ENCODE results near the gene PMAIP1.

DNA sequence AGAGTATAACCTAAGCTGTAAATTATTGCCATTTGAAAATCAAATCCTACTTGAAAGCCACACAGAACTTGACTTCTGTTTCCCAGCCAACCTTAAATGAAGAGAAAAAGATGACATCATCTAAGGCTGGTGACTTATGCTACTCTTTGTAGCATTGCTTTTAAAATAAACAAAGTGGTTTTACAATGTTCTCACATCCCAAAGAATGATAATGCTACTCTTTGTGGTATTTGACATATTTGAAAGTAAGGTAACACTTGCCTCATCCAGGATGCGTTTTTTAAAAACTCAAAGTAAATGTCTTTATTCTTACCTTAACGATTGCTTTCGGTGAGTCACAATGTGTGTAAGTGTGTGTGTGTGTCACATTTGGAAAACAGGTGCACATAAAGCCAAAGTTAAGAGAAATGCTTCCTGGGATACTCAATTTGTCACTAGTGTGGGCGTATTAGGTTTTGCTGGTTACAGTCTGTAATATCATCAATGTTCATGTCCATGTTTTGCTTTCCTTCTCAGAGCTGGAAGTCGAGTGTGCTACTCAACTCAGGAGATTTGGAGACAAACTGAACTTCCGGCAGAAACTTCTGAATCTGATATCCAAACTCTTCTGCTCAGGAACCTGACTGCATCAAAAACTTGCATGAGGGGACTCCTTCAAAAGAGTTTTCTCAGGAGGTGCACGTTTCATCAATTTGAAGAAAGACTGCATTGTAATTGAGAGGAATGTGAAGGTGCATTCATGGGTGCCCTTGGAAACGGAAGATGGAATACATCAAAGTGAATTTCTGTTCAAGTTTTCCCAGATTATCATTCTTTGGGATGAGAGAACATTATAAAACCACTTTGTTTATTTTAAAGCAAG is 2.6 kb downstream of the PMAIP1 start:
- no peak for TF ChIP-seq CTCF (IDR thresholded peaks at IDR 0.05)
- TF ChIP-seq ZFX (IDR thresholded peaks at IDR 0.05; ENCODE audit: borderline replicate concordance) = no peak
